ENCODE data around the gene COL11A2. TPM values are rescaled to one million over a fixed set of nuclear protein-coding genes. Genes with fewer than 3 reads are reported as not detected.

COL11A2 gene
- total RNA-seq, 1 experiment from 2014 or later, result 0.58 TPM

GRCh38 chr6:33171016-33171879, 21.0 kb downstream of the COL11A2 start:
- Histone ChIP-seq H3K27me3 (ENCODE audit: low read length) (no peaks in the 10 kb centered on the region), H3K27ac (ENCODE audit: low read length) (no peak overlapping the region), H3K4me3 (ENCODE audit: low read length) (no peak overlapping the region), H3K79me2 (ENCODE audit: low read length) (no peaks in the 10 kb centered on the region), H3F3A (ENCODE audit: low read length, unreplicated experiment) (no peaks in the 10 kb centered on the region), H4K20me1 (ENCODE audit: low read length) (no peaks in the 10 kb centered on the region), H2AFZ (ENCODE audit: low read length) (no peak overlapping the region), H3K9ac (ENCODE audit: low read length) (no peak overlapping the region), H3K9me2 (replicated peaks; ENCODE audit: low read length) (no peaks in the 10 kb centered on the region), H3K36me3 (ENCODE audit: low read depth, low read length) (no peaks in the 10 kb centered on the region), H3K4me2 (ENCODE audit: low read length) (no peak overlapping the region), H3K9me3 (ENCODE audit: low read length) (no peaks in the 10 kb centered on the region), H3K4me1 (ENCODE audit: insufficient read depth, low read length) (no peaks in the 10 kb centered on the region)
- TF ChIP-seq EZH2 (IDR thresholded peaks at IDR 0.05; ENCODE audit: low read length, unreplicated experiment), result no peak
- no peak for TF ChIP-seq CTCF (conservative IDR thresholded peaks at IDR 0.05; ENCODE audit: low read depth, low read length)
- no peak for TF ChIP-seq EZH2phosphoT487 (IDR thresholded peaks at IDR 0.05; ENCODE audit: borderline replicate concordance, low read length)
- ChIA-PET CTCF (no interaction called here), POLR2A (ENCODE audit: unreplicated experiment) (no interaction called here)
- intact Hi-C loops (cut with micrococcal nuclease), result no loop called here
- no peak for DNase-seq
- ATAC-seq, result no peak
- BruUV-seq (replicated peaks), result no TSS peak

GRCh38 chr6:33170176-33171015, 21.9 kb downstream of the COL11A2 start:
- no peaks in the 10 kb centered on the region for H3F3A ChIP-seq (ENCODE audit: low read length, unreplicated experiment)
- H4K20me1 ChIP-seq (ENCODE audit: low read length), result no peaks in the 10 kb centered on the region
- TF ChIP-seq EZH2 (IDR thresholded peaks at IDR 0.05; ENCODE audit: low read length, unreplicated experiment), result no peak
- TF ChIP-seq EZH2phosphoT487 (IDR thresholded peaks at IDR 0.05; ENCODE audit: borderline replicate concordance, low read length), result no peak
- no peak for TF ChIP-seq CTCF (conservative IDR thresholded peaks at IDR 0.05; ENCODE audit: low read depth, low read length)
- ChIA-PET CTCF (no interaction called here), POLR2A (ENCODE audit: unreplicated experiment) (no interaction called here)
- ATAC-seq (no peak), DNase-seq (no peak)
- no peaks in the 10 kb centered on the region for H3K79me2 ChIP-seq (ENCODE audit: low read length)
- H3K9me3 ChIP-seq (ENCODE audit: low read length), result no peaks in the 10 kb centered on the region
- no peak overlapping the region for H2AFZ ChIP-seq (ENCODE audit: low read length)
- no peak overlapping the region for H3K4me3 ChIP-seq (ENCODE audit: low read length)
- H3K27me3 ChIP-seq (ENCODE audit: low read length), result no peaks in the 10 kb centered on the region
- no peak overlapping the region for H3K27ac ChIP-seq (ENCODE audit: low read length)
- intact Hi-C loops (cut with micrococcal nuclease), result no loop called here
- BruUV-seq (replicated peaks), result no TSS peak
- no peak overlapping the region for H3K4me2 ChIP-seq (ENCODE audit: low read length)
- H3K9ac ChIP-seq (ENCODE audit: low read length), result no peak overlapping the region
- no peaks in the 10 kb centered on the region for H3K36me3 ChIP-seq (ENCODE audit: low read depth, low read length)
- H3K9me2 ChIP-seq (replicated peaks; ENCODE audit: low read length), result no peaks in the 10 kb centered on the region
- H3K4me1 ChIP-seq (ENCODE audit: insufficient read depth, low read length), result no peaks in the 10 kb centered on the region

All from PC-3 (cell line).